ENCODE data around the gene CHST10. TPM values are rescaled to one million over a fixed set of nuclear protein-coding genes. Genes with fewer than 3 reads are reported as not detected.
"Not testable (repeated sequence)": the region's sequence is repeated elsewhere in the genome, so short reads cannot be mapped to it uniquely, and the experiment has no call there.

CHST10 gene
- total RNA-seq, 1 experiment from 2014 or later: 24.4 TPM

GRCh38 chr2:100376836-100377235 is 40.6 kb downstream of the CHST10 start (continued):
- TF ChIP-seq FOXJ3 (CRISPR knock-in tag; IDR thresholded peaks at IDR 0.05; ENCODE audit: borderline replicate concordance) (no peak), ELF4 (CRISPR knock-in tag; IDR thresholded peaks at IDR 0.05; ENCODE audit: low read depth) (no peak), CBFB (CRISPR knock-in tag; IDR thresholded peaks at IDR 0.05; ENCODE audit: low read depth) (no peak), KAT7 (CRISPR knock-in tag; IDR thresholded peaks at IDR 0.05; ENCODE audit: borderline replicate concordance) (no peak)

- ATAC-seq (no peak), DNase-seq (ENCODE audit: low spot score) (no peak)
- TF ChIP-seq, protein P1, sequence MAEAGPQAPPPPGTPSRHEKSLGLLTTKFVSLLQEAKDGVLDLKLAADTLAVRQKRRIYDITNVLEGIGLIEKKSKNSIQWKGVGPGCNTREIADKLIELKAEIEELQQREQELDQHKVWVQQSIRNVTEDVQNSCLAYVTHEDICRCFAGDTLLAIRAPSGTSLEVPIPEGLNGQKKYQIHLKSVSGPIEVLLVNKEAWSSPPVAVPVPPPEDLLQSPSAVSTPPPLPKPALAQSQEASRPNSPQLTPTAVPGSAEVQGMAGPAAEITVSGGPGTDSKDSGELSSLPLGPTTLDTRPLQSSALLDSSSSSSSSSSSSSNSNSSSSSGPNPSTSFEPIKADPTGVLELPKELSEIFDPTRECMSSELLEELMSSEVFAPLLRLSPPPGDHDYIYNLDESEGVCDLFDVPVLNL (CRISPR knock-in tag; IDR thresholded peaks at IDR 0.05; ENCODE audit: borderline replicate concordance, low read depth): no peak
- TF ChIP-seq ZNF416 (CRISPR knock-in tag; IDR thresholded peaks at IDR 0.05) (no peak), GTF2I (CRISPR knock-in tag; conservative IDR thresholded peaks at IDR 0.05) (no peak), PRRX2 (CRISPR knock-in tag; IDR thresholded peaks at IDR 0.05) (no peak), TCF7 (CRISPR knock-in tag; IDR thresholded peaks at IDR 0.05; ENCODE audit: low read depth) (no peak), TEAD1 (CRISPR knock-in tag; IDR thresholded peaks at IDR 0.05) (no peak), CBFB (CRISPR knock-in tag; IDR thresholded peaks at IDR 0.05; ENCODE audit: low read depth) (no peak), TEAD4 (CRISPR knock-in tag; IDR thresholded peaks at IDR 0.05) (no peak)
- TF ChIP-seq, protein P2, sequence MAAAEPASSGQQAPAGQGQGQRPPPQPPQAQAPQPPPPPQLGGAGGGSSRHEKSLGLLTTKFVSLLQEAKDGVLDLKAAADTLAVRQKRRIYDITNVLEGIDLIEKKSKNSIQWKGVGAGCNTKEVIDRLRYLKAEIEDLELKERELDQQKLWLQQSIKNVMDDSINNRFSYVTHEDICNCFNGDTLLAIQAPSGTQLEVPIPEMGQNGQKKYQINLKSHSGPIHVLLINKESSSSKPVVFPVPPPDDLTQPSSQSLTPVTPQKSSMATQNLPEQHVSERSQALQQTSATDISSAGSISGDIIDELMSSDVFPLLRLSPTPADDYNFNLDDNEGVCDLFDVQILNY (CRISPR knock-in tag; IDR thresholded peaks at IDR 0.05): no peak
- TF ChIP-seq, protein P3, sequence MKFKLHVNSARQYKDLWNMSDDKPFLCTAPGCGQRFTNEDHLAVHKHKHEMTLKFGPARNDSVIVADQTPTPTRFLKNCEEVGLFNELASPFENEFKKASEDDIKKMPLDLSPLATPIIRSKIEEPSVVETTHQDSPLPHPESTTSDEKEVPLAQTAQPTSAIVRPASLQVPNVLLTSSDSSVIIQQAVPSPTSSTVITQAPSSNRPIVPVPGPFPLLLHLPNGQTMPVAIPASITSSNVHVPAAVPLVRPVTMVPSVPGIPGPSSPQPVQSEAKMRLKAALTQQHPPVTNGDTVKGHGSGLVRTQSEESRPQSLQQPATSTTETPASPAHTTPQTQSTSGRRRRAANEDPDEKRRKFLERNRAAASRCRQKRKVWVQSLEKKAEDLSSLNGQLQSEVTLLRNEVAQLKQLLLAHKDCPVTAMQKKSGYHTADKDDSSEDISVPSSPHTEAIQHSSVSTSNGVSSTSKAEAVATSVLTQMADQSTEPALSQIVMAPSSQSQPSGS (CRISPR knock-in tag; IDR thresholded peaks at IDR 0.05; ENCODE audit: borderline replicate concordance, low read depth): no peak
- Mint-ChIP-seq H3K27me3 (ENCODE audit: low read depth) (peaks cover 8% of the 10 kb centered on the region), H3K4me3 (no peak overlapping the region), H3K4me1 (peaks cover 16% of the 10 kb centered on the region), H3K27ac (no peak overlapping the region), H3K9me3 (peaks cover 76% of the 10 kb centered on the region), H3K36me3 (peaks cover 44% of the 10 kb centered on the region)
- POLR2A ChIA-PET: no interaction called here
- CTCF ChIA-PET: interaction anchor here (1.3 to 4.3 kb wide), 3 partner anchors 14 to 106 kb away, joined by 5 to 36 read pairs (median 12); no protein-coding TSS in a partner anchor
Measured at GRCh38 chr2:100367163-100367562, 50.3 kb downstream of the CHST10 start.

- Mint-ChIP-seq H3K36me3 (peaks cover 48% of the 10 kb centered on the region), H3K9me3 (peaks cover 70% of the 10 kb centered on the region), H3K27me3 (ENCODE audit: low read depth) (peaks cover 11% of the 10 kb centered on the region; the same call in 1 of the 2 replicates), H3K4me1 (peaks cover 16% of the 10 kb centered on the region), H3K4me3 (no peak overlapping the region), H3K27ac (no peak overlapping the region)
- DNase-seq (ENCODE audit: low spot score) (no peak), ATAC-seq (no peak)
- TF ChIP-seq NFATC4 (CRISPR knock-in tag; IDR thresholded peaks at IDR 0.05): no peak
- TF ChIP-seq ATF3 (CRISPR knock-in tag; conservative IDR thresholded peaks at IDR 0.05): no peak
- TF ChIP-seq ZNF396 (CRISPR knock-in tag; IDR thresholded peaks at IDR 0.05; ENCODE audit: borderline replicate concordance): no peak
- TF ChIP-seq NR1H2 (CRISPR knock-in tag; IDR thresholded peaks at IDR 0.05): no peak
- TF ChIP-seq NFYB (CRISPR knock-in tag; conservative IDR thresholded peaks at IDR 0.05; ENCODE audit: low read depth): no peak
- TF ChIP-seq GRHL2 (CRISPR knock-in tag; IDR thresholded peaks at IDR 0.05; ENCODE audit: insufficient replicate concordance, severe bottlenecking): no peak
- TF ChIP-seq CDX4 (CRISPR knock-in tag; IDR thresholded peaks at IDR 0.05; ENCODE audit: borderline replicate concordance): no peak
- no peak for TF ChIP-seq ETV6 (CRISPR knock-in tag; IDR thresholded peaks at IDR 0.05)
- no peak for TF ChIP-seq TCF7 (CRISPR knock-in tag; IDR thresholded peaks at IDR 0.05; ENCODE audit: low read depth)
- TF ChIP-seq JAZF1 (CRISPR knock-in tag; IDR thresholded peaks at IDR 0.05): no peak
- TF ChIP-seq, protein P4, sequence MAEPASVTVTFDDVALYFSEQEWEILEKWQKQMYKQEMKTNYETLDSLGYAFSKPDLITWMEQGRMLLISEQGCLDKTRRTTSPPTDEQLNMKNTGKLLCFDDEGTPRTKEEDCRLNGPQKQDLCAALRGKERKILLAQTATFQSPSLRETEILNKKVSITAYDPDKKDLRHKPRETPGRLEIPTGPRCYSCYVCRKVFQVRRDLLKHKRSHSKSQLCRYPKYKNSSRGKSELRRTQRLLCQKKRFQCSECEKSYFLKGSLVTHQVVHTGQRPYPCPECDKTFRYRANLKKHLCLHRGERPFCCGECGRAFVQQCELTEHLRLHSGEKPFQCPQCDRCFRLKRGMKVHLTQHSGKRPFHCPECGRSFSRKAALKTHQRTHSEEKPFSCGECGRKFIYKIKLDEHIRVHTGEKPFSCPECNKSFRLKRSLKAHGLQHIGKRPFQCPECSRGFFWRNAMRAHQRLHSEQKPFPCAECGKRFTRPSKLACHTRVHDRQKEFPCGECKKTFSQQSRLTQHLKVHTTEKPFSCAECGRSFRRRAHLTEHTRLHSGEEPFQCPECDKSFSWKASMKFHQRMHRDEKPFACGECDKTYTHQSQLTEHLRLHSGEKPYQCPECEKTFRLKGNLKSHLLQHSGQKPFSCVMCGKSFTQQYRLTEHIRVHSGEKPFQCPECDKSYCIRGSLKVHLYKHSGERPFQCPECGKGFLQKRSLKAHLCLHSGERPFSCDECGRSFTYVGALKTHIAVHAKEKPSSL (CRISPR knock-in tag; conservative IDR thresholded peaks at IDR 0.05): no peak
- TF ChIP-seq ZBTB21 (CRISPR knock-in tag; IDR thresholded peaks at IDR 0.05; ENCODE audit: borderline replicate concordance): no peak
- no peak for TF ChIP-seq IRF2 (CRISPR knock-in tag; IDR thresholded peaks at IDR 0.05; ENCODE audit: borderline replicate concordance, low read depth)
- ChIA-PET CTCF (no interaction called here), POLR2A (no interaction called here)
Measured at GRCh38 chr2:100365434-100365833, 52.0 kb downstream of the CHST10 start.

GRCh38 chr2:100362269-100362668 is 55.2 kb downstream of the CHST10 start:
- Mint-ChIP-seq H3K27me3 (ENCODE audit: low read depth) (peaks cover 11% of the 10 kb centered on the region; the same call in 1 of the 2 replicates), H3K9me3 (peaks cover 68% of the 10 kb centered on the region), H3K36me3 (peaks cover 41% of the 10 kb centered on the region)
- POLR2A ChIA-PET, H3K4me1 Mint-ChIP-seq, H3K27ac Mint-ChIP-seq, H3K4me3 Mint-ChIP-seq, CTCF ChIA-PET, ATAC-seq: not testable (repeated sequence)
- peak; percentile 14 for DNase-seq (ENCODE audit: low spot score)

Data from WTC11 (cell line).